Keratinocyte (primary cell): ENCODE data around the gene SURF6. TPM values are rescaled to one million over a fixed set of nuclear protein-coding genes. Genes with fewer than 3 reads are reported as not detected.
"Not testable (repeated sequence)": the region's sequence is repeated elsewhere in the genome, so short reads cannot be mapped to it uniquely, and the experiment has no call there.

Experiments used
- DNase-seq: peaks from one replicate; pipeline ENCODE4 v3.0.0-alpha.2; 2011; ENCODE audit warnings: low read depth, missing footprints, low spot score
- FAIRE-seq: peaks from 2 replicates; lab custom pipeline; 2011; peaks lifted over from hg19 to GRCh38; lab: Jason Lieb, UNC
- H2AFZ ChIP-seq: 2 replicates; pipeline ENCODE4 v1.6.0; 2012; ENCODE audit warnings: low read length, control low read depth, inconsistent platforms; ENCODE audit not compliant: control insufficient read depth
- H3K27ac ChIP-seq: 2 replicates; pipeline ENCODE4 v1.5.1; 2011; ENCODE audit warnings: low read length; ENCODE audit not compliant: control insufficient read depth, insufficient read depth
- H3K27me3 ChIP-seq: 3 replicates; pipeline ENCODE4 v1.6.0; 2011; ENCODE audit warnings: low read length; ENCODE audit not compliant: control insufficient read depth, insufficient read depth; ENCODE audit errors: extremely low read depth
- H3K36me3 ChIP-seq, 2 experiments: 2 replicates in 1 of 2; 3 replicates in 1 of 2; pipeline ENCODE4 v1.5.1; 2011; ENCODE audit warnings: low read length in 2 of 2, mild to moderate bottlenecking in 1 of 2; ENCODE audit not compliant: control insufficient read depth in 2 of 2, insufficient read depth in 2 of 2; ENCODE audit errors: extremely low read depth in 1 of 2
- H3K4me1 ChIP-seq: 3 replicates; pipeline ENCODE4 v1.5.1; 2011; ENCODE audit warnings: low read length; ENCODE audit not compliant: control insufficient read depth, insufficient read depth; ENCODE audit errors: extremely low read depth
- H3K4me2 ChIP-seq: 3 replicates; pipeline ENCODE4 v1.6.0; 2011; ENCODE audit warnings: low read depth, low read length; ENCODE audit not compliant: control insufficient read depth, insufficient read depth; ENCODE audit errors: extremely low read depth
- H3K4me3 ChIP-seq, 3 experiments: fragments of 200-600 bp in 1 of 3; sonication (generic) in 1 of 3; 2 replicates in 2 of 3; 3 replicates in 1 of 3; pipeline ENCODE4 v1.5.1; 2011 to 2016; ENCODE audit warnings: low read length in 3 of 3, mild to moderate bottlenecking in 3 of 3, control low read depth in 2 of 3, inconsistent platforms in 1 of 3, low read depth in 1 of 3, mixed read lengths in 1 of 3, mixed run types in 1 of 3, moderate library complexity in 1 of 3; ENCODE audit not compliant: control insufficient read depth in 2 of 3, insufficient read depth in 2 of 3; ENCODE audit errors: extremely low read depth in 1 of 3
- H3K79me2 ChIP-seq: 2 replicates; pipeline ENCODE4 v1.6.0; 2012; ENCODE audit warnings: low read length; ENCODE audit not compliant: control insufficient read depth, insufficient read depth
- H3K9ac ChIP-seq: 3 replicates; pipeline ENCODE4 v1.6.0; 2011; ENCODE audit warnings: low read length; ENCODE audit not compliant: control insufficient read depth, insufficient read depth; ENCODE audit errors: extremely low read depth
- H3K9me1 ChIP-seq: 3 replicates; pipeline ENCODE4 v1.6.0; 2011; ENCODE audit warnings: low read length; ENCODE audit not compliant: control insufficient read depth, insufficient read depth; ENCODE audit errors: extremely low read depth
- H3K9me3 ChIP-seq: 2 replicates; pipeline ENCODE4 v1.5.1; 2012; ENCODE audit warnings: low read depth, low read length; ENCODE audit not compliant: control insufficient read depth
- H4K20me1 ChIP-seq: 3 replicates; pipeline ENCODE4 v1.6.0; 2011; ENCODE audit warnings: low read length; ENCODE audit not compliant: control insufficient read depth, insufficient read depth; ENCODE audit errors: extremely low read depth
- CTCF ChIP-seq, 3 experiments: IDR thresholded peaks in 1 of 3; conservative IDR thresholded peaks in 1 of 3; optimal IDR thresholded peaks in 1 of 3; 2 replicates in 2 of 3; 3 replicates in 1 of 3; pipeline versions ENCODE3 to v1.5.1; 2011; ENCODE audit warnings: low read length in 3 of 3, mild to moderate bottlenecking in 3 of 3, moderate library complexity in 2 of 3, control low read depth in 1 of 3, inconsistent platforms in 1 of 3; ENCODE audit not compliant: insufficient read depth in 2 of 3; ENCODE audit errors: extremely low read depth in 1 of 3
- EZH2 ChIP-seq: IDR thresholded peaks from one replicate; pipeline ENCODE4 v1.6.1; 2012; ENCODE audit warnings: inconsistent platforms, mild to moderate bottlenecking, low read length, moderate library complexity
- dilution Hi-C: fragments of 300-500 bp; cut with MboI; formaldehyde crosslinking; loops from one replicate; pipeline ENCODE4 v1.7.0; 2020; ENCODE audit warnings: low sequenced_read_pairs; ENCODE audit not compliant: extremely low pct_ligation_motif_present
- polyA plus RNA-seq, 5 experiments: library from polyadenylated mRNA; depleted of rRNA in 3 of 5; stranded (reverse) in 3 of 5; stranded (forward) in 1 of 5; unstranded in 1 of 5; fragments of >200 nt; gene quantifications; 1 replicate in 1 of 5; 2 replicates in 3 of 5; 3 replicates in 1 of 5; pipeline versions ENCODE4 v1.2.1 to v1.2.3, GENCODE V29; 2011 to 2012; ENCODE audit warnings: missing spikeins in 2 of 5, low read depth in 1 of 5, low replicate concordance in 1 of 5

Gene SURF6
- polyA plus RNA-seq, 1 donor (not counting 4 experiments of a cell fraction or from before 2014, with no cell fraction given) = 13.0 TPM

GRCh38 chr9:133340256-133340655 lies 4.3 kb upstream of the SURF6 start:
- Histone ChIP-seq H3K9me1 (no peaks in the 10 kb centered on the region), H3K4me3 (no peak overlapping the region), H3K27me3 (no peaks in the 10 kb centered on the region), H2AFZ (no peak overlapping the region), H3K36me3 (peaks cover 40 to 49% of the 10 kb centered on the region in 2 experiments), H3K4me2 (no peak overlapping the region), H3K9me3 (no peaks in the 10 kb centered on the region), H3K9ac (no peak overlapping the region), H3K79me2 (peaks cover 10% of the 10 kb centered on the region), H3K4me1 (peaks cover 5% of the 10 kb centered on the region), H4K20me1 (no peaks in the 10 kb centered on the region), H3K27ac (no peak overlapping the region)
- DNase-seq (no peak), FAIRE-seq (no peak)
- dilution Hi-C loops = no loop called here
- TF ChIP-seq CTCF (optimal IDR thresholded peaks at IDR 0.05 in 1 of 3, IDR thresholded peaks at IDR 0.05 in 1 of 3, conservative IDR thresholded peaks at IDR 0.05 in 1 of 3; ENCODE audit: extremely low read depth in 1 of 3, insufficient read depth in 2 of 3, low read length in 3 of 3) = no peak
- TF ChIP-seq EZH2 = no peak

DNA sequence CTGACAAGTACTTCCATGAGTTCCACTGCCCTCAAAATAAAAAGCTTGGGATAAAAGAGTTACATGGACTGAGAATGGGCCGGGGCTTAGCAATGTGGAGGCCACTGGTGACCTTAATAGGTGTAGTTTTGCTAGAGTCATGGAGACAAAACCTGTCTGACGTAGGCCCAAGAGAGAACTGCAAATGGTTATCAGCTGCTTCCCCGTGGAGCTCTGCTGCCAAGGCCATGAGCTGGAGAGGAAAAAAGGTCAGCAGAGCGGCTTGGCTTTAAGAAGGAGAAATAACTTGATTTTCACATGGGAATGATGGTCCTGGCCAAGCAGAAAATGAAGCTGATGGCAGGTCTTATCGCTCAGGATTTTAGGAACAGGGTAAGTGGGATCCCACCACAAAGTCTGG lies 3.7 kb upstream of the SURF6 start:
- Histone ChIP-seq H2AFZ (no peak overlapping the region), H3K9me3 (no peaks in the 10 kb centered on the region), H3K4me1 (peaks cover 9% of the 10 kb centered on the region), H3K36me3 (peaks cover 35 to 43% of the 10 kb centered on the region in 2 experiments), H3K9me1 (no peaks in the 10 kb centered on the region), H3K9ac (no peak overlapping the region), H3K27me3 (no peaks in the 10 kb centered on the region), H3K4me2 (no peak overlapping the region), H3K79me2 (peaks cover 14% of the 10 kb centered on the region), H4K20me1 (no peaks in the 10 kb centered on the region), H3K27ac (no peak overlapping the region), H3K4me3 (no peak overlapping the region)
- dilution Hi-C loops = no loop called here
- DNase-seq (no peak), FAIRE-seq (no peak)
- no peak for TF ChIP-seq EZH2

GRCh38 chr9:133334888-133335287 lies 1.1 kb downstream of the SURF6 start:
- Histone ChIP-seq H3K9ac (peak overlapping the region; percentile 80), H3K27ac (peak overlapping the region; percentile 76), H3K4me3 (peak overlapping the region; percentile 81 to 95 (median 82)), H3K79me2 (peaks cover 39% of the 10 kb centered on the region), H3K4me1 (peaks cover 18% of the 10 kb centered on the region), H3K36me3 (peaks cover 28 to 38% of the 10 kb centered on the region in 2 experiments), H3K4me2 (peak overlapping the region; percentile 96)
- FAIRE-seq, DNase-seq, H2AFZ ChIP-seq, H3K9me3 ChIP-seq, H4K20me1 ChIP-seq, H3K9me1 ChIP-seq, dilution Hi-C loops, H3K27me3 ChIP-seq: not testable (repeated sequence)
